DMS 273 treated with DMSO at 0.1 percent for 48 hours (cell line): Measurements from ENCODE around the gene AGAP1.
"Not testable (repeated sequence)": the region's sequence is repeated elsewhere in the genome, so short reads cannot be mapped to it uniquely, and the experiment has no call there.

Experiments
- DNase-seq: peaks from one replicate; lab custom pipeline; 2025; lab: John Stamatoyannopoulos, UW

AGAP1 gene

GRCh38 chr2:236046715-236047114 is 552.9 kb downstream of the AGAP1 start:
- DNase-seq = no peak

DNA sequence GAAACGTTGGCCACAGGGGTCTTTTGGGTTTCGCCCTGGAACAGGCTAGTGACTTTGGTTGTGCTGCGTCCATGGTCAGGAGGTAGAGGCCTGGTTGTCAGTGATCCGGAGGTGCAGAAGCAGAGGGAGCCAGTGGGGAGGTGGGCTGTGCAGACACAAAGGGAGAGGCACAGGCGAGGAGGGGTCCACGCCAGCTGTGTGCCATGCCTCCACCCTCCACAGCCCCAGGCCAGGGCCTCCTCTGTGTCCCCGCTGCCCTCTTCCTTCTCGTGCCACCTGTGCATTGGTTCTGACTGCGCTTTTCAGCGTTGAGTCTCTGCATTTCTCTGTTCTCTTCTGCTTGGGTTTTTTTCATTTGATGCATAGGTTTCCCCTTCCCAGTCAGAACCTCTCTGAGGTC is 553.3 kb downstream of the AGAP1 start:
- no peak for DNase-seq

DNA sequence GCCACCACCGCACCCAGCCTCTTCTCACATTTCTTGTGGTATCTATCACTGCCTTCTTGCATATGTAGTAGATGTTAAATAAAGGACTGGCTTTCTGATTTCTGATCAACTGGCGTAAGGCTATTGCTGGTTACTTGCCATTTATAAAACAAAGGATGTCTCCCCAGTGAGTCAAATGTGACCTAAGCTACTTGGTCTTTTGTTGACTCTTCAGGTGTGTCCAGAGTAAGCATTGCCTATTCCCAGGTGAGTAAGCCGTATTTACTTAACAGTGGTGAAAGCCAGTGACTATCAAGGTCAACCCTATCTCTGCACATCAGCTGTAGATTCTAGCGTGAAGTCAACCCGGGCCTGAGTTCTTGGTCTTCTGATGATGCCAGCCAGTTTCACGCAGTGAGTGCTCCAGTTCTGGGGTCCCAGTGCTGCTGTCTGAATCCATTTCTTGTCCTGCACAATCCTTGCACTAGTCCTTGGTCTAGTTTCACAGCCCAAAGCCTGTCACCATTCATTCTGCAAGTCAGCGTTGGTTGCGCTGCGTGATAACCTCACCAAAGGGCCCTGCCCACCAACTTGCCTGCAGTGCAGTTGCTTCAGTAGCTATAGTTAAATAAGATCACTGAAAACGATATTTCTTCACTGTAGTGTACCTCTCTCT is 554.2 kb downstream of the AGAP1 start:
- no peak for DNase-seq

- DNase-seq = no peak
These were observed 556.1 kb downstream of the AGAP1 start for GRCh38 chr2:236049981-236050380.

- no peak for DNase-seq
These were observed 557.5 kb downstream of the AGAP1 start for GRCh38 chr2:236051351-236051750.

DNA sequence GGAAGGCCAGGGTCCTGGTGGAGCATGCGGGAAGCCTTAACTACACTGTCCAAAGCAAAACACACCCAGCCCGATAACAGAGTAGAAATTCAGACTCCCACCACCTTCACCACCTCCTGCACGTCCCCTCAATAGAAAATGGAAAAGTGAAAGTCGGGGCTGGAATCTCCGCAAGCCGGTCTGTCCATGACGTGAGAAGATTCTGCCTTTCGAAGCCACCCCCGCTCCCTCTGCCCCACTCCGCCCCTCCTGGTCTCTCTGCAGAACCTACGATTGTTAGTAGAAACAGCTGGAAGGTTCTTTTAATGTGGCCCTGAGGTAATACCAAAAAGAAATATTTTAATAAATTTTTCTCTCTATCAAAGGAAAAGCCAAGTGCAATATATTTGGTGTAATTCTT is 558.0 kb downstream of the AGAP1 start:
- DNase-seq = no peak

GRCh38 chr2:236052206-236052605 is 558.4 kb downstream of the AGAP1 start:
- DNase-seq = no peak

GRCh38 chr2:236052926-236053821 is 559.3 kb downstream of the AGAP1 start:
- no peak for DNase-seq

- DNase-seq = no peak
These were observed 560.3 kb downstream of the AGAP1 start for GRCh38 chr2:236054125-236054524.

DNA sequence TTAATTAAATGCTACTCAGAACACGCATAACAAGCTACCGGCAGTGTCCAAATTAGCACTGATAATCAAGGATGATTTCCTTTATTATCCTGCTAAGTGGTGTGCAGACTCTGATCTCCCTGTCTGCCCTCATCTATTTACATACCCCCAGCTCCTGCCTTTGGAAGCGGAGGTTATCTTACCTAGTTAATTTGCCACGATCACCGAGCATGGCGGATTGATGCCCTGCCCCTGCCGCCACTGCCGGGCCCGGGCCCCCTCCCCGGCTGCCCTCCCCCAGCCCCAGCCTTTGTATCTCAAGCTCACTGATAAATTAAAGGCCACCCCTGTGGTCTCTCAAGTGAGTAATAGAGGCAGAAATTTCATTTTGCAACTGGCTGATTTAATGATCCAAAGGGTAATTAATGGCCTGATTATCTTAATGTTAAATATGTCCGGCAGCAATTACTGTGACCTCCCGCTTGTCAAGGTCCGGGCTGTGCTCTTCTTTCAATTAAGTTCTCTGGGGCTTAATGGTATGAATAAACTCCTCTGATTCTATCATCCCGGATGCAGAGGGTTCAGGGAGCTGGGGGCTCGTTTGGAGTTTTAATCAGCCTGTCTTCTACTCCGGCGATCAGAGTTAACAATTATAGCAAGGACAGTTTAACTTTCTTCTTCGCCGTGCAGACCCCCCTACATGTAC is 560.9 kb downstream of the AGAP1 start:
- DNase-seq = no peak

DNA sequence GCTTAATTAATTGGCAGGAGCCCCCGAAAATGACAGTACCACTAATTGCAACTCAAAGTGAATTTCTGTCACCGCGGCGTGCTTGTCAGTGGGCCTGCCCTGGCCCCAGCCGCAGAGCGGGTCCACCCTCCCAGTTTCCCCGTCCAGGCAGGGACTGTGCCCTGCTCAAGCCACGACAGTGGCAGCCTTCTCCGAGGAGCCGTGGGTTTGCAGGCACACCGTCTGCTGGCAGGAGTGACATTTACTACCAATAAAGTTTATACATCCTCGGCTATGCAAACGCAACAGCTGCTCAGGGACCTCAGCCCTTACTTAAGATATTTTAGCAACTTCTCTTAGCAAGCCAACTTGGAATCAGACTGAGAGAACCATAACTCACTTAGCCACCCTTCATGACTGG is 561.6 kb downstream of the AGAP1 start:
- DNase-seq = no peak

- DNase-seq = no peak
These were observed 562.3 kb downstream of the AGAP1 start for GRCh38 chr2:236056141-236056540.

GRCh38 chr2:236057375-236057774 is 563.5 kb downstream of the AGAP1 start:
- DNase-seq = no peak

- no peak for DNase-seq
These were observed 567.7 kb downstream of the AGAP1 start for GRCh38 chr2:236061497-236061896.

GRCh38 chr2:236061899-236062298 is 568.1 kb downstream of the AGAP1 start:
- no peak for DNase-seq

DNA sequence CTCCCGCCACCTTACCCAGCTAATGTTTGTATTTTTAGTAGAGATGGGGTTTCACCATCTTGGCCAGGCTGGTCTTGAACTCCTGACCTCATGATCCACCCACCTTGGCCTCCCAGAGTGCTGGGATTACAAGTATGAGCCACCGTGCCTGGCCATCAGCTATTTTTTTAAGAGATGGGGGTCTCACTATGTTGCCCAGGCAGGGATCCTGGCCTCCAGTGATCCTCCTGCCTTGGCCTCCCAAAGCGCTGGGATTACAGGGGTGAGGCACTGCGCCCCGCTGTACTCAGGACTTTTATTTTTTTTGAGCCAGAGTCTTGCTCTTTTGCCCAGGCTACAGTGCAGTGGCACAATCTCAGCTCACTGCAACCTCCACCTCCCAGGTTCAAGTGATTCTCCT is 569.0 kb downstream of the AGAP1 start:
- DNase-seq = not testable (repeated sequence)

DNA sequence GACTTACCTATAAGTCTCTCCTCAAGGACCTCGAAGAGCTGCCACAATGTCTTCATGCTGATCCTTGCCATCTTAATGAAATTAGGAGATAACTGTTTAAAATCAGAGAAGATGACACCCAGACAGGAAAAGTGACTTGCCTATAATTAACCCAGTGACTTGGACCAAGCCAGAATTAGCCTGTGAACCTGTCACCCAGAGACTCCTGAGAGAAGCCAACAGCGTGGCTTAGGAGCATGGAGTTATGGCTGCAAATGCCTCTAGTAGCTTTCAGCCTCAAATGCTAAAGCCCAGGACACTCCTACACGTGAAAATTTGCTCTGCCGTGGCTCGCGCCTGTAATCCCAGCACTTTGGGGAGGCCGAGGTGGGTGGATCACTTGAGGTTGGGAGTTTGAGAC is 570.2 kb downstream of the AGAP1 start:
- DNase-seq = no peak

DNA sequence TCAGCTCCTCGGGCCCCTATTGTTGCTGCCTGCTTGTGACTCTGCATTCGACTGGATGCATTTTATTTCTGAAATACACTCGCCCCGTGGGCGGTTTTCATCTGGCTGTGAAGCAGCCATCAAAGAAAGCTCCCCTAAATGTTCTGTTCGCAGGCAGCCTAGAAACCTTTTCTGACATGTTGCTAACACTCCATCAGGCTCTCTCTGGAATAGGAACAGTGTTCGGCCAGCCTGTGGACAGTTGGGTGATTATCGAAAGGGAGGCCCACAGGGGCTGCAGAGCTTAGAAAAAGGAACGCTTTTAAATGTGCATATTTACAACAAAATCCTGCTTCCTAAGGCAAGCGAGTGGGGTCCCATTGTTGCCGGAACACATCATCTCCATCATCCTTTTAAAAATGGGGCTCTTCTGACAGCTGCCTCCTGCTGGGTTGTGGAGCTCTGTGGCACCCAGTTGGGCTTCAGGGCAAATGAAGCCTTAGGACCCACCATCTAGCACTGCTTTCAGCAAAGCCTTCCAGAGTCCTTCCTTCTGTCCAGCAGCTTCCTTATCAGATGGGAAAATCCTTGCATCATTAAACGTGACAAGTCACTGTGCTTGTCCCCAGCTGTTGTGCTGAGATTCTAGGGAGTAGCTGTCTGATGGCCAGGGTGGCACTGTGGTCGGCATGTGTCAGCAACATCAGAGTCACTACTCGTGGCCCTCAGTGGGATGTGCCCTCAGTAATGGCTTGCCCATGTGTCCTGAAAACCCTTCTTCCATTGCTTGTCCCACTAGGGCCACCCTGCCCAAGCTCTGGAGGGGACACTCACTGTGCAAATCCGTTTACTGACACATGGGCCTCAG is 571.7 kb downstream of the AGAP1 start:
- no peak for DNase-seq

GRCh38 chr2:236070236-236070635 is 576.4 kb downstream of the AGAP1 start:
- no peak for DNase-seq

DNA sequence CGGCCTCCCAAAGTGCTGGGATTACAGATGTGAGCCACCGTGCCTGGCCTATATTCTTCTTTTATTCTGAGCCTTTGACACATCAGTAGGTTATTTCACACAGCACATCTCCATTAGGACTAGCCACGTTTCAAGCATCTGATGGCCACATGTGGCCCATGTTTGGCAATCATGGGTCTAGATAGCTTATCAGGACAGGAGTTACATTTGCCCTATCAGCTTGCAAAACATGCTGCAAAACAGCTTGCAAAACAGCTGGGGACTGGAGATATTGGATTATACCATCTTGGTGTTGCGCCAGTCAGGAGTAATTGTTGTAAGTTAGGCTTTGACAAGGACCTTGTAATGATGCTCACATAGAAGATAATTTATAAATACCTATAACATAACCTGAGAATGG is 579.4 kb downstream of the AGAP1 start:
- peak; percentile 83 for DNase-seq

- DNase-seq = no peak
These were observed 580.2 kb downstream of the AGAP1 start for GRCh38 chr2:236073867-236074655.
